Measurements from ENCODE around the gene CNIH1. TPM values are rescaled to one million over a fixed set of nuclear protein-coding genes. Genes with fewer than 3 reads are reported as not detected.

The CNIH1 gene
- total RNA-seq, 1 donor from 2014 or later: 71.9 TPM

GRCh38 chr14:54483073-54483745 is 42.0 kb upstream of the CNIH1 start:
- no peak for DNase-seq
- H3K36me3 Mint-ChIP-seq (ENCODE audit: unreplicated experiment): no peaks in the 10 kb centered on the region
- peaks cover 25% of the 10 kb centered on the region for H3K4me1 Mint-ChIP-seq (ENCODE audit: low read depth, unreplicated experiment)
- H3K9me3 Mint-ChIP-seq (ENCODE audit: unreplicated experiment): peaks cover 4% of the 10 kb centered on the region
- no peaks in the 10 kb centered on the region for H3K27me3 Mint-ChIP-seq (ENCODE audit: unreplicated experiment)
- H3K27ac Mint-ChIP-seq (ENCODE audit: unreplicated experiment): no peak overlapping the region
- no peak overlapping the region for H3K4me3 Mint-ChIP-seq (ENCODE audit: unreplicated experiment)
- TF ChIP-seq CTCF (IDR thresholded peaks at IDR 0.05; ENCODE audit: partially characterized antibody, unreplicated experiment): no peak

- TF ChIP-seq CTCF (IDR thresholded peaks at IDR 0.05; ENCODE audit: partially characterized antibody, unreplicated experiment): no peak
- H3K27ac Mint-ChIP-seq (ENCODE audit: unreplicated experiment): no peak overlapping the region
- H3K36me3 Mint-ChIP-seq (ENCODE audit: unreplicated experiment): no peaks in the 10 kb centered on the region
- no peaks in the 10 kb centered on the region for H3K27me3 Mint-ChIP-seq (ENCODE audit: unreplicated experiment)
- DNase-seq: no peak
- no peaks in the 10 kb centered on the region for H3K9me3 Mint-ChIP-seq (ENCODE audit: unreplicated experiment)
- H3K4me3 Mint-ChIP-seq (ENCODE audit: unreplicated experiment): no peak overlapping the region
- peaks cover 24% of the 10 kb centered on the region for H3K4me1 Mint-ChIP-seq (ENCODE audit: low read depth, unreplicated experiment)
Measured at GRCh38 chr14:54481695-54482094, 40.5 kb upstream of the CNIH1 start.

- Mint-ChIP-seq H3K9me3 (ENCODE audit: unreplicated experiment) (no peaks in the 10 kb centered on the region), H3K27ac (ENCODE audit: unreplicated experiment) (no peak overlapping the region), H3K4me1 (ENCODE audit: low read depth, unreplicated experiment) (peaks cover 18% of the 10 kb centered on the region), H3K27me3 (ENCODE audit: unreplicated experiment) (no peaks in the 10 kb centered on the region), H3K4me3 (ENCODE audit: unreplicated experiment) (no peak overlapping the region), H3K36me3 (ENCODE audit: unreplicated experiment) (no peaks in the 10 kb centered on the region)
- no peak for DNase-seq
- no peak for TF ChIP-seq CTCF (IDR thresholded peaks at IDR 0.05; ENCODE audit: partially characterized antibody, unreplicated experiment)
Measured at GRCh38 chr14:54480830-54481562, 39.8 kb upstream of the CNIH1 start.

- no peaks in the 10 kb centered on the region for H3K9me3 Mint-ChIP-seq (ENCODE audit: unreplicated experiment)
- TF ChIP-seq CTCF (IDR thresholded peaks at IDR 0.05; ENCODE audit: partially characterized antibody, unreplicated experiment): no peak
- H3K27me3 Mint-ChIP-seq (ENCODE audit: unreplicated experiment): no peaks in the 10 kb centered on the region
- no peak for DNase-seq
- H3K4me3 Mint-ChIP-seq (ENCODE audit: unreplicated experiment): no peak overlapping the region
- H3K27ac Mint-ChIP-seq (ENCODE audit: unreplicated experiment): no peak overlapping the region
- no peaks in the 10 kb centered on the region for H3K36me3 Mint-ChIP-seq (ENCODE audit: unreplicated experiment)
- H3K4me1 Mint-ChIP-seq (ENCODE audit: low read depth, unreplicated experiment): peaks cover 4% of the 10 kb centered on the region
Measured at GRCh38 chr14:54478636-54479215, 37.6 kb upstream of the CNIH1 start.

- H3K4me1 Mint-ChIP-seq (ENCODE audit: low read depth, unreplicated experiment): no peaks in the 10 kb centered on the region
- H3K27me3 Mint-ChIP-seq (ENCODE audit: unreplicated experiment): peaks cover 3% of the 10 kb centered on the region
- peaks cover 2% of the 10 kb centered on the region for H3K9me3 Mint-ChIP-seq (ENCODE audit: unreplicated experiment)
- no peak for TF ChIP-seq CTCF (IDR thresholded peaks at IDR 0.05; ENCODE audit: partially characterized antibody, unreplicated experiment)
- H3K36me3 Mint-ChIP-seq (ENCODE audit: unreplicated experiment): no peaks in the 10 kb centered on the region
- H3K27ac Mint-ChIP-seq (ENCODE audit: unreplicated experiment): no peak overlapping the region
- no peak overlapping the region for H3K4me3 Mint-ChIP-seq (ENCODE audit: unreplicated experiment)
- DNase-seq: no peak
Measured at GRCh38 chr14:54475911-54476310, 34.7 kb upstream of the CNIH1 start.
